Endothelial cell of umbilical vein (primary cell): ENCODE results near the gene C17orf67. TPM values are rescaled to one million over a fixed set of nuclear protein-coding genes. Genes with fewer than 3 reads are reported as not detected.

Experiments
- BruUV-seq: library from RNA; stranded (reverse); fragments of 400-500 nt; replicated peaks from 2 replicates; lab custom pipeline; 2021; lab: Mats Ljungman, UMichigan
- CTCF ChIA-PET: fragments of 300-600, 350-600 bp; sonication (Branson Sonifier 250); formaldehyde crosslinking; loops from one replicate; lab custom pipeline; 2021; ENCODE audit warnings: antibody characterized with exemption, inconsistent platforms; lab: Charles Lee
- POLR2A ChIA-PET: fragments of 300-600, 350-600 bp; sonication (Branson Sonifier 250); formaldehyde crosslinking; loops from one replicate; lab custom pipeline; 2021; ENCODE audit warnings: antibody characterized with exemption, inconsistent platforms; lab: Charles Lee
- DNase-seq: peaks from one replicate; pipeline ENCODE4 v3.0.0-alpha.2; 2011; ENCODE audit warnings: low read depth, low spot score
- FAIRE-seq: peaks from 2 replicates; lab custom pipeline; 2011; peaks lifted over from hg19 to GRCh38; lab: Jason Lieb, UNC
- H2AFZ ChIP-seq: 2 replicates; pipeline ENCODE4 v1.6.0; 2012; ENCODE audit warnings: low read depth, low read length, control low read depth, inconsistent platforms
- H3K27ac ChIP-seq: 2 replicates; pipeline ENCODE4 v1.5.1; 2011; ENCODE audit warnings: low read depth, mild to moderate bottlenecking, control low read depth, low read length, moderate library complexity; ENCODE audit not compliant: insufficient read depth
- H3K27me3 ChIP-seq, 2 experiments: 2 replicates each; pipeline versions ENCODE4 v1.6.0 to v1.6.1; 2011; ENCODE audit warnings: low read length in 2 of 2, mixed read lengths in 1 of 2; ENCODE audit not compliant: control insufficient read depth in 2 of 2, insufficient read depth in 2 of 2
- H3K36me3 ChIP-seq, 2 experiments: 2 replicates in 1 of 2; 3 replicates in 1 of 2; pipeline ENCODE4 v1.5.1; 2011; ENCODE audit warnings: low read length in 2 of 2, mild to moderate bottlenecking in 1 of 2, moderate library complexity in 1 of 2; ENCODE audit not compliant: control insufficient read depth in 2 of 2, insufficient read depth in 2 of 2; ENCODE audit errors: extremely low read depth in 1 of 2
- H3K4me1 ChIP-seq: 3 replicates; pipeline ENCODE4 v1.5.1; 2011; ENCODE audit warnings: mild to moderate bottlenecking, low read length; ENCODE audit not compliant: control insufficient read depth, insufficient read depth; ENCODE audit errors: extremely low read depth
- H3K4me2 ChIP-seq: 2 replicates; pipeline ENCODE4 v1.6.1; 2011; ENCODE audit warnings: low read length, control low read depth, mixed read lengths; ENCODE audit not compliant: insufficient read depth
- H3K4me3 ChIP-seq, 3 experiments: fragments of 200-600 bp in 1 of 3; sonication (generic), shearing (Covaris generic) in 1 of 3; replicated peaks in 1 of 3; 2 replicates each; pipeline ENCODE4 v1.5.1; 2011 to 2016; ENCODE audit warnings: control low read depth in 3 of 3, low read length in 3 of 3, mild to moderate bottlenecking in 2 of 3, inconsistent platforms in 1 of 3, low read depth in 1 of 3, moderate library complexity in 1 of 3; ENCODE audit not compliant: insufficient read depth in 1 of 3
- H3K79me2 ChIP-seq: 2 replicates; pipeline ENCODE4 v1.6.0; 2012; ENCODE audit warnings: low read length, inconsistent platforms; ENCODE audit not compliant: control insufficient read depth, insufficient read depth
- H3K9ac ChIP-seq: replicated peaks from 2 replicates; pipeline ENCODE3; 2011; ENCODE audit warnings: low read length, control low read depth; ENCODE audit not compliant: insufficient read depth; ENCODE audit errors: extremely low read depth
- H3K9me1 ChIP-seq: replicated peaks from 3 replicates; pipeline ENCODE4 v1.6.0; 2011; ENCODE audit warnings: mild to moderate bottlenecking, low read length; ENCODE audit not compliant: control insufficient read depth, insufficient read depth; ENCODE audit errors: extremely low read depth
- H3K9me3 ChIP-seq: replicated peaks from 2 replicates; pipeline ENCODE4 v1.5.1; 2012; ENCODE audit warnings: low read length, inconsistent platforms; ENCODE audit not compliant: control insufficient read depth, insufficient read depth
- H4K20me1 ChIP-seq: replicated peaks from 2 replicates; pipeline ENCODE3; 2011; ENCODE audit warnings: mild to moderate bottlenecking, low read length; ENCODE audit not compliant: control insufficient read depth, insufficient read depth; ENCODE audit errors: extremely low read depth
- CTCF ChIP-seq, 2 donors: IDR thresholded peaks; 1 replicate in 1 of 2; 2 replicates in 1 of 2; pipeline ENCODE4 v1.5.1; 2011; ENCODE audit warnings: low read length in 2 of 2, mild to moderate bottlenecking in 2 of 2, moderate library complexity in 2 of 2, control low read depth in 1 of 2, inconsistent platforms in 1 of 2, low read depth in 1 of 2; ENCODE audit not compliant: insufficient read depth in 1 of 2; ENCODE audit errors: extremely low read depth in 1 of 2
- EZH2 ChIP-seq: IDR thresholded peaks from 2 replicates; pipeline ENCODE4 v1.6.1; 2012; ENCODE audit warnings: borderline replicate concordance, low read depth, mild to moderate bottlenecking, moderate library complexity, low read length, inconsistent platforms; ENCODE audit not compliant: severe bottlenecking
- FOS ChIP-seq: IDR thresholded peaks from 2 replicates; pipeline ENCODE4 v1.6.1; 2011; ENCODE audit warnings: mild to moderate bottlenecking, low read length, moderate library complexity, borderline replicate concordance; ENCODE audit not compliant: insufficient read depth
- GATA2 ChIP-seq: IDR thresholded peaks from 2 replicates; pipeline ENCODE4 v1.7.0; 2011; ENCODE audit warnings: low read depth, mild to moderate bottlenecking, moderate library complexity, mixed read lengths, low read length; ENCODE audit not compliant: insufficient read length, insufficient read depth
- JUN ChIP-seq: IDR thresholded peaks from 2 replicates; pipeline ENCODE4 v1.6.1; 2011; ENCODE audit warnings: borderline replicate concordance, low read depth; ENCODE audit not compliant: insufficient read length, insufficient read depth
- MAX ChIP-seq: IDR thresholded peaks from 2 replicates; pipeline ENCODE4 v1.6.1; 2011; ENCODE audit not compliant: insufficient read depth, insufficient read length
- MYC ChIP-seq: IDR thresholded peaks from one replicate; pipeline ENCODE4 v1.6.1; 2011; ENCODE audit warnings: mild to moderate bottlenecking, low read depth, low read length
- POLR2A ChIP-seq: IDR thresholded peaks from 2 replicates; pipeline ENCODE4 v1.6.1; 2012; ENCODE audit warnings: low read depth, mild to moderate bottlenecking, control low read depth, low read length
- POLR2AphosphoS5 ChIP-seq: IDR thresholded peaks from 2 replicates; pipeline ENCODE4 v1.6.1; 2012; ENCODE audit warnings: low read depth, mild to moderate bottlenecking, control low read depth, low read length, moderate library complexity; ENCODE audit not compliant: insufficient read depth
- dilution Hi-C: fragments of 300-500 bp; cut with MboI; formaldehyde crosslinking; loops from one replicate; pipeline ENCODE4 v1.15.0; 2019; ENCODE audit warnings: low sequenced_read_pairs; ENCODE audit not compliant: extremely low pct_ligation_motif_present
- intact Hi-C: fragments of 100-400 bp; cut with micrococcal nuclease; formaldehyde crosslinking; loops from one replicate; pipeline ENCODE4 v1.10.0; 2022
- polyA plus RNA-seq, 4 experiments: library from polyadenylated mRNA; depleted of rRNA in 3 of 4; stranded (reverse) in 3 of 4; unstranded in 1 of 4; fragments of >200 nt; gene quantifications; 2 replicates each; pipeline versions ENCODE4 v1.2.1 to v1.2.3, GENCODE V29; 2011 to 2012; ENCODE audit warnings: missing spikeins in 1 of 4
- total RNA-seq: library from RNA; stranded (reverse); gene quantifications from 2 replicates; pipeline ENCODE4 v1.2.3, GENCODE V29; 2021

The C17orf67 gene
- total and polyA plus RNA-seq, 2 donors (not counting 3 experiments of a cell fraction or from before 2014, with no cell fraction given) = 1.9 to 5.8 TPM

DNA sequence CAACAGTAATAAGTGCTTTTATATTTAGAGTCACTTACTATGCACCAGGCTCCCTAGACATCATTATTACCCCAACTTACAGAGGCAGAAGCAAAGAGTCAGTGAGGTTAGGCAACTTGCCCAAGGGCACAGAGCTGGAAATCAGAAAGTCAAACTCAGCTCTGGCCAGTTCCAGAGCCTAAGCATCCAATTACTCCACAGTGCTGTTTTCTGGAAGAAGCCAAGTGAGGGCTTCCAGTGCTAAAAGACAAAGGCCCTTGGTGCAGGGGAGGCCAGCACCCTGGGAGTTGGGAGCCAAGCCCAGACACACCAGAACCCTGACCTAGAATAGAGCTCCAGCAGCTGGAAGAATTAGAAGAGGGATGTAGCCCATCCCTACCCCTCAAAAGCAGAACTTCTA lies 40.2 kb downstream of the C17orf67 start:
- BruUV-seq = no TSS peak
- no peak overlapping the region for H3K9ac ChIP-seq
- ChIA-PET CTCF (interaction anchor here (1.0 to 1.3 kb wide), 4 partner anchors 13 to 96 kb away, joined by 3 to 4 read pairs (median 4); no protein-coding TSS in a partner anchor), POLR2A (no interaction called here)
- no peak for TF ChIP-seq POLR2AphosphoS5
- TF ChIP-seq POLR2A = no peak
- H3K27me3 ChIP-seq = peaks cover 0 to 3% of the 10 kb centered on the region in 2 experiments
- DNase-seq = no peak
- no peaks in the 10 kb centered on the region for H3K79me2 ChIP-seq
- no peaks in the 10 kb centered on the region for H3K9me3 ChIP-seq
- no peaks in the 10 kb centered on the region for H4K20me1 ChIP-seq
- intact Hi-C loops = no loop called here
- no peak overlapping the region for H3K27ac ChIP-seq
- FAIRE-seq = no peak
- H3K36me3 ChIP-seq = no peaks in the 10 kb centered on the region
- no peaks in the 10 kb centered on the region for H3K9me1 ChIP-seq
- dilution Hi-C loops = no loop called here
- no peaks in the 10 kb centered on the region for H3K4me1 ChIP-seq
- H3K4me3 ChIP-seq = no peak overlapping the region
- no peak overlapping the region for H3K4me2 ChIP-seq
- H2AFZ ChIP-seq = no peak overlapping the region

- POLR2A ChIA-PET = no interaction called here
Observed at GRCh38 chr17:56792267-56792666, 41.5 kb downstream of the C17orf67 start.

More at GRCh38 chr17:56792267-56792666, 41.5 kb downstream of the C17orf67 start:
- Histone ChIP-seq H2AFZ (no peak overlapping the region), H3K9ac (no peak overlapping the region), H4K20me1 (no peaks in the 10 kb centered on the region), H3K79me2 (no peaks in the 10 kb centered on the region), H3K27ac (no peak overlapping the region), H3K9me3 (no peaks in the 10 kb centered on the region), H3K9me1 (no peaks in the 10 kb centered on the region), H3K36me3 (no peaks in the 10 kb centered on the region), H3K27me3 (peaks cover 0 to 3% of the 10 kb centered on the region in 2 experiments), H3K4me3 (no peak overlapping the region), H3K4me2 (no peak overlapping the region), H3K4me1 (peaks cover 3% of the 10 kb centered on the region)
- dilution Hi-C loops (no loop called here), intact Hi-C loops (no loop called here)
- no peak for FAIRE-seq
- CTCF ChIA-PET = no interaction called here
- BruUV-seq = no TSS peak
- no peak for DNase-seq
- TF ChIP-seq MAX = no peak
- TF ChIP-seq GATA2 = no peak
- TF ChIP-seq FOS = no peak
- no peak for TF ChIP-seq CTCF (IDR thresholded peaks at IDR 0.05; ENCODE audit: extremely low read depth in 1 of 2, insufficient read depth in 1 of 2, low read depth in 1 of 2, low read length in 2 of 2)
- no peak for TF ChIP-seq JUN
- TF ChIP-seq POLR2AphosphoS5 = no peak
- TF ChIP-seq EZH2 = no peak
- no peak for TF ChIP-seq MYC
- no peak for TF ChIP-seq POLR2A
